Thoracic aorta (tissue), 2 donors: ENCODE measurements around the gene DHCR7. TPM values are rescaled to one million over a fixed set of nuclear protein-coding genes. Genes with fewer than 3 reads are reported as not detected.
"Not testable (repeated sequence)": the region's sequence is repeated elsewhere in the genome, so short reads cannot be mapped to it uniquely, and the experiment has no call there.

ENCODE experiments used
- ATAC-seq: fragments of 150-250 bp; one replicate; pipeline ENCODE4 v1.8.0; 2017; ENCODE audit warnings: low read depth; ENCODE audit not compliant: insufficient number of reproducible peaks, low FRiP score
- DNase-seq: peaks from one replicate; pipeline ENCODE4 v3.0.0-alpha.2; 2020; ENCODE audit warnings: low spot score
- H3K27ac ChIP-seq, 2 donors: fragments of 200-600 bp; sonication (generic); 1 replicate in 1 of 2; 2 replicates in 1 of 2; pipeline ENCODE4 v1.5.1; 2016; ENCODE audit warnings: mild to moderate bottlenecking in 2 of 2, moderate library complexity in 2 of 2
- H3K27me3 ChIP-seq: fragments of 200-600 bp; sonication (generic); replicated peaks from 2 replicates; pipeline ENCODE4 v1.6.0; 2016; ENCODE audit warnings: mild to moderate bottlenecking; ENCODE audit not compliant: insufficient read depth
- H3K36me3 ChIP-seq: fragments of 200-600 bp; sonication (generic); one replicate; pipeline ENCODE4 v1.5.1; 2016
- H3K4me1 ChIP-seq, 2 donors: fragments of 200-600 bp; sonication (generic); 1 replicate in 1 of 2; 2 replicates in 1 of 2; pipeline versions ENCODE4 v1.5.1 to v1.6.0; 2016; ENCODE audit warnings: low read depth in 2 of 2, mild to moderate bottlenecking in 1 of 2; ENCODE audit not compliant: control insufficient read depth in 1 of 2
- H3K4me3 ChIP-seq: fragments of 200-600 bp; sonication (generic); 2 replicates; pipeline ENCODE4 v1.5.1; 2016; ENCODE audit warnings: mild to moderate bottlenecking
- H3K9me3 ChIP-seq: fragments of 200-600 bp; sonication (generic); 2 replicates; pipeline ENCODE4 v1.5.1; 2016
- total RNA-seq, 2 donors: library from RNA; depleted of rRNA; stranded (reverse); fragments of >200 nt; gene quantifications; one replicate each; pipeline versions ENCODE4 v1.1.0 to v1.2.3, GENCODE V29; 2016
- TF ChIP-seq, protein P1 (sequence below): fragments of 200-600 bp; sonication (generic); IDR thresholded peaks from one replicate; pipeline ENCODE4 v1.5.1; 2019; ENCODE audit warnings: antibody characterized with exemption

The DHCR7 gene
- total RNA-seq, 2 donors from 2014 or later, result 6.6 to 17.6 TPM

DNA sequence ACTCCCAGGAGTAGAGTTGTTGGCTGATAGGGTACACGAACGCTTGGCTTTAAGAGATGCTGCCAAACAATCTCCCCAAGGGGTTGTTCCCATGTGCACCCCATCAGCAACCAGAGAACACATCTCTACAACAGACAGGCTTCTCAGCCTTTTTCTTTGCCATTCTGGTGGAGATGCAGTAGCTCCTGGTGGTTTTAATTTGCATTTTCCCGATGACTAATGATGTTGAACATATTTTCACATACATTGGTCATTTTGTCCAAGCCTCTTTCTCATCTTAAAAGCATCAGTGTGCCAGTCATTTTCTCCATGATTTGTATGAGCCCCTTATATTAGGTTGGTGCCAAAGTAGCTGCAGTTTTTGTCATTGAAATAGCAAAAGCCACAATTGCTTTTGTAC, 21.8 kb downstream of the DHCR7 start:
- peaks cover 0 to 13% of the 10 kb centered on the region in 2 donors for H3K4me1 ChIP-seq
- no peaks in the 10 kb centered on the region for H3K9me3 ChIP-seq
- TF ChIP-seq, protein P1, sequence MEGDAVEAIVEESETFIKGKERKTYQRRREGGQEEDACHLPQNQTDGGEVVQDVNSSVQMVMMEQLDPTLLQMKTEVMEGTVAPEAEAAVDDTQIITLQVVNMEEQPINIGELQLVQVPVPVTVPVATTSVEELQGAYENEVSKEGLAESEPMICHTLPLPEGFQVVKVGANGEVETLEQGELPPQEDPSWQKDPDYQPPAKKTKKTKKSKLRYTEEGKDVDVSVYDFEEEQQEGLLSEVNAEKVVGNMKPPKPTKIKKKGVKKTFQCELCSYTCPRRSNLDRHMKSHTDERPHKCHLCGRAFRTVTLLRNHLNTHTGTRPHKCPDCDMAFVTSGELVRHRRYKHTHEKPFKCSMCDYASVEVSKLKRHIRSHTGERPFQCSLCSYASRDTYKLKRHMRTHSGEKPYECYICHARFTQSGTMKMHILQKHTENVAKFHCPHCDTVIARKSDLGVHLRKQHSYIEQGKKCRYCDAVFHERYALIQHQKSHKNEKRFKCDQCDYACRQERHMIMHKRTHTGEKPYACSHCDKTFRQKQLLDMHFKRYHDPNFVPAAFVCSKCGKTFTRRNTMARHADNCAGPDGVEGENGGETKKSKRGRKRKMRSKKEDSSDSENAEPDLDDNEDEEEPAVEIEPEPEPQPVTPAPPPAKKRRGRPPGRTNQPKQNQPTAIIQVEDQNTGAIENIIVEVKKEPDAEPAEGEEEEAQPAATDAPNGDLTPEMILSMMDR, result no peak
- DNase-seq, result no peak
- H3K27me3 ChIP-seq, result no peaks in the 10 kb centered on the region
- H3K27ac ChIP-seq, result no peak overlapping the region
- no peak for ATAC-seq
- no peaks in the 10 kb centered on the region for H3K36me3 ChIP-seq
- no peak overlapping the region for H3K4me3 ChIP-seq

DNA sequence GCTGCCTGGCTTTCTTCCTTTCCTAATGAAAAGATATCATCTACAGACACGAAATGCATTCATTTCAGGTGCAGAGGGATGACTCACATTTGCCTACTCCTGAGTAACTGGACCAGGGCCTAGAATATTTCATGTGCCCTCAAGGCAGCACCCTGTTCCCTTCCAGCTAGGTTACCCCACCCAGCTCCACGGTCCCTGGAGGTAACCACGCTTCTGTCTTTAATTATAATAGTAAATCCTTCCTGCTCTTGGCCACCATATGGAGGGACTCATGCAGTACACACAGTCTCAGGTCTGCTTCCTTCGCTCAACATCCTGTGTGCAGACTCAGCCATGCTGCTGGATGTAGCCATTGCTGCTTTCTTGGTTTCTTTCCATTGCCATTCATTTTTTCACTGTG, 22.3 kb downstream of the DHCR7 start:
- H3K27ac ChIP-seq, result no peak overlapping the region
- H3K9me3 ChIP-seq, result no peaks in the 10 kb centered on the region
- DNase-seq (no peak), ATAC-seq (no peak)
- no peak overlapping the region for H3K4me3 ChIP-seq
- no peaks in the 10 kb centered on the region for H3K27me3 ChIP-seq
- TF ChIP-seq, protein P1, result no peak
- peaks cover 0 to 13% of the 10 kb centered on the region in 2 donors for H3K4me1 ChIP-seq
- no peaks in the 10 kb centered on the region for H3K36me3 ChIP-seq

DNA sequence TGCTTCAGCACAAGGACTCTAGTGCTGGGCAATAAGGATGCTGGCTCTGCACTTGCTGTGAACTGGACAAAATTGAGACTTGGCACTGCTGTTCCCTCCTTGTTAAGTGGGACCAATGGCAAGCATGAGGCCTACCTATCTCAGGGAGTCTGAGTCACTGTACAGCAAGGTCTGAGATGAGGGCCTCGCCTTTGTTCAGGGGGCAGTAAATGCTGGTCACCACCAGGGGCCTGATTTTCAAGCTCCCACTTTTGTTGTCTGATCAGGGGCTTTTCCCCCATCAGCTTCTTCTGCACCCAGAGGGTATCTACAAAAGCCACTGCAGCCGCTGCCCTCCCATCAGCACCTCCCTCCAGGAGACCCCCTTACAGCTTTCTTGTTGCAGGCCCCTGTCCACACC, 22.8 kb downstream of the DHCR7 start:
- Histone ChIP-seq H3K4me1 (peaks cover 0 to 13% of the 10 kb centered on the region in 2 donors), H3K9me3 (no peaks in the 10 kb centered on the region), H3K4me3 (no peak overlapping the region), H3K27ac (no peak overlapping the region), H3K36me3 (no peaks in the 10 kb centered on the region), H3K27me3 (no peaks in the 10 kb centered on the region)
- ATAC-seq, result no peak
- no peak for DNase-seq
- TF ChIP-seq, protein P1, result no peak

DNA sequence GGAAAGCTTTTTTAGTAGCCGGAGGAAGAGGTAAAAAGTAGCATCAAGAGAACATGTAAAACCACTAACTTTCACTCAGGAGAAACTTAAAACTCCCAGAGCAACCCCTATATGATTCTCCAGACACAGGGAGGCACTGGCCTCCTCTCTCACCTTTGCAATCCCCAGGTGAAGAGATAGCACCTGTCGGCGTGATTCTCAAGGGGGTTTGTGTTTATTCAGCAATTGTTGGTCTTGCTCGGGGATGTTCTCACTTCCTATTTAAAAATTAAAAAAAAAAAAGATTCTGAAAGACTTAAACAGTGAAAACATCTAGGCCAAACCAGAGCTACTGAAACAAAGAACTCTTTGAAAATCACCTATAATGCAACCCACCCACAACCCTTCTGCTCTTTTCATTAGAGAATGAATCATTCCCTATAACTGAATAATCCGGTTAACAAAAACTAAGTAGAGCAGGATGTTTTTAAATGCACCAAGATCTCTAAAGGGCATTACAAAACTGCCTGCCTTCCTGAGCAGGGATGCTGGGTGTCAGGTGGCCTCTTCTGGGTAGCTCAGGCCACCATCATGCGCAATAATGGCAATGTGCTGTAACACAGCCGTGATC, 24.9 kb downstream of the DHCR7 start:
- Histone ChIP-seq H3K36me3 (no peaks in the 10 kb centered on the region), H3K4me3 (no peak overlapping the region), H3K4me1 (peaks cover 0 to under 1% of the 10 kb centered on the region in 2 donors), H3K27me3 (no peaks in the 10 kb centered on the region), H3K9me3 (no peaks in the 10 kb centered on the region), H3K27ac (no peak overlapping the region)
- TF ChIP-seq, protein P1, result no peak
- DNase-seq (no peak), ATAC-seq (no peak)

DNA sequence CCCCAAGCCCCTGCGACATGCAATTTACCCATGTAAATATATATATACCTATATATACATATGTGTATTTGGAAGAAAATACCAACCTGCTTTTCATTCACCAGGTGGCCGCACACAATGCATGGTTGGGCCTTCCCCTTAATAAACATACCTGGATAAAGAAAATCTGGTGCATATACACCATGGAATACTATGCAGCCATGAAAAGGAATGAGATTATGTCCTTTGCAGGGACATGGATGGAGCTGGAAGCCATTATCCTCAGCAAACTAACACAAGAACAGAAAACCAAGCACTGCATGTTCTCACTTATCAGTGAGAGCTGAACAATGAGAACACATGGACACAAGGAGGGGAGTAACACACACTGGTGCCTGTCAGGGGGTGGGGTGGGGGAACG, 25.9 kb downstream of the DHCR7 start:
- not testable (repeated sequence) for DNase-seq, H3K27ac ChIP-seq, H3K9me3 ChIP-seq, H3K36me3 ChIP-seq, H3K4me1 ChIP-seq, H3K4me3 ChIP-seq, H3K27me3 ChIP-seq, ATAC-seq

DNA sequence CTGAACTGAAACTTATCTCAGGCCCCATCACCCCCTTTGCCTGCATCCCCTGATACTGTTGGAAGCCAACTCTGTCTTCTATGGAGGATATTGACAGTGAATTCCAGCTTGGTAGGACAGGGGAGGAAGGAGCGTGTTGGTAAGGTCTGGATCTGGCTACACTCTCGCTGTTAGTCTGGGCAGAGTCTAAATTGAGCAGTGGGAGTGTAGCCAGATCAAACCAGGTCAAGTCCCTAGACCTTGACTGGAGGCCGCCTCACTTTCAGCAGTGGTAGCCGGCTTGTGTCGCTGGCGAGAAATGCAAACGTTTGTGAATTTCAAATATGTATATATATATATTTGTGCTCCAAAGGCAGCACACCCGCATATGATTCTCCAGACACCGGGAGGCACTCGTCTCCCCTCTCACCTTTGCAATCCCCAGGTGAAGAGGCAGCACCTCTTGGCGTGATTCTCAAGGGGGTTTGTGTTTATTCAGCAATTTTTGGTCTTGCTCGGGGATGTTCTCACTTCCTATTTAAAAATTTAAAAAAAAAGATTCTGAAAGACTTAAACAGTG, 26.7 kb downstream of the DHCR7 start:
- DNase-seq, result no peak
- Histone ChIP-seq H3K4me1 (no peaks in the 10 kb centered on the region), H3K36me3 (no peaks in the 10 kb centered on the region), H3K27ac (no peak overlapping the region), H3K4me3 (no peak overlapping the region), H3K27me3 (no peaks in the 10 kb centered on the region), H3K9me3 (no peaks in the 10 kb centered on the region)
- ATAC-seq, result no peak
- TF ChIP-seq, protein P1, result no peak
